A549 treated with Hydrocortisone at 1 μM for 4 hours (cell line): ENCODE results near the gene MYH6. TPM values are rescaled to one million over a fixed set of nuclear protein-coding genes. Genes with fewer than 3 reads are reported as not detected.

Experiments used
- total RNA-seq: library from RNA; stranded (reverse); fragments of 200-300 nt; extraction: Qiagen RNA extraction; gene quantifications from 5 replicates; pipeline ENCODE4 v1.2.3, GENCODE V29; 2022

The MYH6 gene
- 0.03 to 0.16 TPM (median 0.12 TPM) in 5 replicates for total RNA-seq

GRCh38 chr14:23407516-23408306 is at the start of gene MYH6:
MYH6 (minus strand) TSS chr14:23408273; CDS start chr14:23407223, 1,050 bp downstream.

GRCh38 chr14:23435543-23436326 is 27.7 kb upstream of the MYH6 start, which contains the start of gene MYH7:
MYH7 (minus strand) TSS chr14:23435660; CDS start chr14:23433732, 1,928 bp downstream.

GRCh38 chr14:23376482-23377197 is 31.4 kb downstream of the MYH6 start, which contains the start of gene CMTM5:
CMTM5 (plus strand) TSS chr14:23377046; CDS start chr14:23377252, 206 bp downstream.

GRCh38 chr14:23372509-23372908 is 35.6 kb downstream of the MYH6 start, which contains the start of gene IL25:
IL25 (plus strand) TSS chr14:23372809.

GRCh38 chr14:23365036-23365731 is 42.9 kb downstream of the MYH6 start, which contains the start of gene EFS:
EFS (minus strand) TSS chr14:23365172; CDS start chr14:23365025, 147 bp downstream.

GRCh38 chr14:23352506-23353432 is 55.3 kb downstream of the MYH6 start, which contains the start of gene SLC22A17:
SLC22A17 (minus strand) TSS chr14:23352887.

Other genes with a start within 250 kb of the MYH6 start
- gene SLC7A8, start 224.6 kb downstream of the MYH6 start, total RNA-seq = 1.7 to 3.5 TPM (median 1.8 TPM) in 5 replicates
- not detected in 5 replicates for gene RNF212B, start 170.3 kb downstream of the MYH6 start, total RNA-seq
- gene HOMEZ, start 122.1 kb downstream of the MYH6 start, total RNA-seq = 6.5 to 8.9 TPM (median 8.5 TPM) in 5 replicates
- gene PPP1R3E, start 105.4 kb downstream of the MYH6 start, total RNA-seq = 3.3 to 3.9 TPM (median 3.4 TPM) in 5 replicates
- 15.8 to 21.2 TPM (median 18.0 TPM) in 5 replicates for gene BCL2L2, start 101.4 kb downstream of the MYH6 start, total RNA-seq
- gene PABPN1, start 86.8 kb downstream of the MYH6 start, total RNA-seq = 139 to 150 TPM (median 142 TPM) in 5 replicates
- 5.8 to 7.4 TPM (median 6.1 TPM) in 5 replicates for gene SLC22A17, start 55.4 kb downstream of the MYH6 start, total RNA-seq
- not detected in 5 replicates for gene EFS, start 43.1 kb downstream of the MYH6 start, total RNA-seq
- not detected in 5 replicates for gene IL25, start 35.5 kb downstream of the MYH6 start, total RNA-seq
- not detected in 5 replicates for gene CMTM5, start 31.2 kb downstream of the MYH6 start, total RNA-seq
- gene MYH7, start 27.4 kb upstream of the MYH6 start, total RNA-seq = 0.01 TPM in 1 of 5 replicates, not detected in the others
- 59.7 to 66.1 TPM (median 62.3 TPM) in 5 replicates for gene NGDN, start 61.4 kb upstream of the MYH6 start, total RNA-seq
- gene ZFHX2, start 143.5 kb upstream of the MYH6 start, total RNA-seq = 0.73 to 1.1 TPM (median 0.82 TPM) in 5 replicates
- 11.5 to 16.5 TPM (median 13.3 TPM) in 5 replicates for gene THTPA, start 148.0 kb upstream of the MYH6 start, total RNA-seq
- gene AP1G2, start 159.5 kb upstream of the MYH6 start, total RNA-seq = 37.6 to 51.5 TPM (median 41.7 TPM) in 5 replicates
- gene JPH4, start 170.5 kb upstream of the MYH6 start, total RNA-seq = 0.06 to 0.10 TPM (median 0.08 TPM) in 5 replicates
- gene DHRS2, start 228.1 kb upstream of the MYH6 start, total RNA-seq = 5.5 to 7.8 TPM (median 6.3 TPM) in 5 replicates